ENCODE results near the gene NR2F2. TPM values are rescaled to one million over a fixed set of nuclear protein-coding genes. Genes with fewer than 3 reads are reported as not detected.

The NR2F2 gene
- total and polyA plus RNA-seq, 2 donors (not counting 1 experiment from before 2014, with no cell fraction given) = not detected

DNA sequence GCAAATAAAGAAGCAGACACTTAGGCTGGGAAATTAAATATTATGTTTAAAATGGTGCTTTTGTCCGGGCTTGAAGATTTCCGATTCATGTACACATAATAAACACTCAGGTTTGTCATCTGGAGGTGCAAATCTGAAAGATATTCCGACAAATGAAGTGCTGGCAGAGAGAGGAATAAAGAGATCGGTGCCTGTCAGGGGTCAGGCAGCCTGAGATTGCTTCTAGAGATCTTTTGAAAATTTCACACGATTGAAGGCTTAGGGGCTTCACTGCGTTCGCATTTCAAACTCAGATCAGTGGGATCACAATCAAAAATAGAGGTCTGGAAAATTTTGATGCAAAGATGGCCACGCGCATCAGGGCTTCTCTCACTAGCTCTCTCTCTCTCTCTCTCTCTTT is 33.2 kb downstream of the NR2F2 start:
- no peak overlapping the region for H3K4me2 ChIP-seq (replicated peaks; ENCODE audit: low read depth, low read length, poor library complexity, severe bottlenecking)
- no peaks in the 10 kb centered on the region for H3K79me2 ChIP-seq (ENCODE audit: control insufficient read depth, insufficient read depth, low read length)
- CTCF ChIA-PET = no interaction called here
- TF ChIP-seq, protein P1, sequence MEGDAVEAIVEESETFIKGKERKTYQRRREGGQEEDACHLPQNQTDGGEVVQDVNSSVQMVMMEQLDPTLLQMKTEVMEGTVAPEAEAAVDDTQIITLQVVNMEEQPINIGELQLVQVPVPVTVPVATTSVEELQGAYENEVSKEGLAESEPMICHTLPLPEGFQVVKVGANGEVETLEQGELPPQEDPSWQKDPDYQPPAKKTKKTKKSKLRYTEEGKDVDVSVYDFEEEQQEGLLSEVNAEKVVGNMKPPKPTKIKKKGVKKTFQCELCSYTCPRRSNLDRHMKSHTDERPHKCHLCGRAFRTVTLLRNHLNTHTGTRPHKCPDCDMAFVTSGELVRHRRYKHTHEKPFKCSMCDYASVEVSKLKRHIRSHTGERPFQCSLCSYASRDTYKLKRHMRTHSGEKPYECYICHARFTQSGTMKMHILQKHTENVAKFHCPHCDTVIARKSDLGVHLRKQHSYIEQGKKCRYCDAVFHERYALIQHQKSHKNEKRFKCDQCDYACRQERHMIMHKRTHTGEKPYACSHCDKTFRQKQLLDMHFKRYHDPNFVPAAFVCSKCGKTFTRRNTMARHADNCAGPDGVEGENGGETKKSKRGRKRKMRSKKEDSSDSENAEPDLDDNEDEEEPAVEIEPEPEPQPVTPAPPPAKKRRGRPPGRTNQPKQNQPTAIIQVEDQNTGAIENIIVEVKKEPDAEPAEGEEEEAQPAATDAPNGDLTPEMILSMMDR (IDR thresholded peaks at IDR 0.05) = no peak
- no peak for TF ChIP-seq EZH2 (IDR thresholded peaks at IDR 0.05; ENCODE audit: borderline replicate concordance, insufficient read depth, low read depth, low read length, poor library complexity, severe bottlenecking)
- Mint-ChIP-seq H3K9me3 (ENCODE audit: insufficient read depth) (no peaks in the 10 kb centered on the region), H3K27ac (no peak overlapping the region), H3K4me1 (no peaks in the 10 kb centered on the region), H3K4me3 (no peak overlapping the region), H3K27me3 (peaks cover 63% of the 10 kb centered on the region)
- no peak overlapping the region for H3K9ac ChIP-seq (ENCODE audit: low read length)
- peaks cover 0 to 88% (median 47%) of the 10 kb centered on the region in 4 experiments for H3K27me3 ChIP-seq (replicated peaks in 1 of 4; ENCODE audit: control extremely low read depth in 1 of 4, control insufficient read depth in 3 of 4, insufficient read depth in 4 of 4, low read length in 3 of 4)
- intact Hi-C loops (cut with micrococcal nuclease) = no loop called here
- H3K4me1 ChIP-seq (ENCODE audit: control insufficient read depth in 2 of 2, insufficient read depth in 2 of 2, low read length in 2 of 2) = no peaks in the 10 kb centered on the region
- no peak overlapping the region for H2AFZ ChIP-seq (ENCODE audit: insufficient read depth, low read depth, low read length, poor library complexity, severe bottlenecking)
- DNase-seq = no peak
- POLR2A ChIA-PET = no interaction called here
- H3K9me3 ChIP-seq (ENCODE audit: control extremely low read depth in 1 of 3, control insufficient read depth in 2 of 3, insufficient read depth in 1 of 3, low read length in 2 of 3) = peaks cover 0 to 60% (median 0%) of the 10 kb centered on the region in 3 donors
- no peak overlapping the region for H3K27ac ChIP-seq (ENCODE audit: low read length in 2 of 2)
- H3K36me3 ChIP-seq (replicated peaks in 1 of 2; ENCODE audit: control extremely low read depth in 1 of 2, control insufficient read depth in 1 of 2, extremely low read depth in 1 of 2, insufficient read depth in 2 of 2, low read length in 1 of 2) = no peaks in the 10 kb centered on the region
- WGBS (ENCODE audit: insufficient coverage) = 14% methylated on average over 5 of the region's 9 CpGs
- no peak for ATAC-seq (ENCODE audit: low read depth)
- no peaks in the 10 kb centered on the region for H4K20me1 ChIP-seq (ENCODE audit: control insufficient read depth, insufficient read depth, low read length, poor library complexity, severe bottlenecking)
- H3K4me3 ChIP-seq (ENCODE audit: control extremely low read depth in 1 of 5, extremely low read depth in 1 of 5, insufficient read depth in 1 of 5, low read depth in 2 of 5, low read length in 4 of 5) = no peak overlapping the region

DNA sequence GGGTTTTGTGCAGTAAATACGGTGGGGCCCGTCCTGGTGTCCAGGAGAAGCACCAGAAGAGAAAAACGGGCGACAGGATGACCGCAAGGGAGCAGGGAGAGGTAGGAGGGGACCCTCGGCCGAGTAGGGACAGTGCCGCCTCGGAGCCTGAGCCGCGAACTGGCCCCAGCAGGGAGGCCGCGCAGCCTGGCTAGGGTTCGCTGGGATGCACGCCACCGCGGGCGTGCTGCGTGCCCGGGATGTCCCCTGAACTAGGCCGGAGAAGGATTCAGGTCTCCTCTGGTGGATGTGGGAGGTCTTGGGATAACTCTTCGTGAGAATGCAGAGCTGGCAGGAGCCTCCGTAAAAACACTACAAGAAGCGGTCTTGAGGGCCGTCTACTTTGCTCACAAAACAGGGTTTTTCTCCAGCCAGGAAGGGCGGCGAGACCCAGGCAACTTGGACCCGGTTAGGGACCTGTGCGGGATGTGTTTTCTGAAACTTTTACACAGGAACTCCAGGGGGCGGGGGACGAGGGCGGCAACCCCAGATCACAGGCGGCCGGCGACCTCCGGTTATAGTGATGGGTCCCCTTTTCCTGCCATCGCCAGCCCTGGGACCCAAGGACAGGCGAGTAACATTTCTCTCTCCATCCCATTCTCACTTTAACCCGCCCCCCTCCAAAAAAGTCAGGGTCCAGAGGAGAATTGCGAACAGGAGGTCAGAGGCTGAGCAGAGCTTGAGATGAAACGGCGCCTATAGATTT is 35.5 kb downstream of the NR2F2 start:
- peaks cover 0 to 75% (median 40%) of the 10 kb centered on the region in 4 experiments for H3K27me3 ChIP-seq (replicated peaks in 1 of 4; ENCODE audit: control extremely low read depth in 1 of 4, control insufficient read depth in 3 of 4, insufficient read depth in 4 of 4, low read length in 3 of 4)
- H3K36me3 ChIP-seq (replicated peaks in 1 of 2; ENCODE audit: control extremely low read depth in 1 of 2, control insufficient read depth in 1 of 2, extremely low read depth in 1 of 2, insufficient read depth in 2 of 2, low read length in 1 of 2) = no peaks in the 10 kb centered on the region
- H3K27ac ChIP-seq (ENCODE audit: low read length in 2 of 2) = no peak overlapping the region
- no peak overlapping the region for H3K4me2 ChIP-seq (replicated peaks; ENCODE audit: low read depth, low read length, poor library complexity, severe bottlenecking)
- H3K79me2 ChIP-seq (ENCODE audit: control insufficient read depth, insufficient read depth, low read length) = no peaks in the 10 kb centered on the region
- ChIA-PET CTCF (no interaction called here), POLR2A (no interaction called here)
- H3K4me1 ChIP-seq (ENCODE audit: control insufficient read depth in 2 of 2, insufficient read depth in 2 of 2, low read length in 2 of 2) = no peaks in the 10 kb centered on the region
- DNase-seq (no peak), ATAC-seq (ENCODE audit: low read depth) (no peak)
- TF ChIP-seq, protein P1 (IDR thresholded peaks at IDR 0.05) = no peak
- TF ChIP-seq EZH2 (IDR thresholded peaks at IDR 0.05; ENCODE audit: borderline replicate concordance, insufficient read depth, low read depth, low read length, poor library complexity, severe bottlenecking) = no peak
- H2AFZ ChIP-seq (ENCODE audit: insufficient read depth, low read depth, low read length, poor library complexity, severe bottlenecking) = no peak overlapping the region
- peaks cover 0 to 56% (median 0%) of the 10 kb centered on the region in 3 donors for H3K9me3 ChIP-seq (ENCODE audit: control extremely low read depth in 1 of 3, control insufficient read depth in 2 of 3, insufficient read depth in 1 of 3, low read length in 2 of 3)
- H3K9ac ChIP-seq (ENCODE audit: low read length) = no peak overlapping the region
- Mint-ChIP-seq H3K4me1 (no peaks in the 10 kb centered on the region), H3K27ac (no peak overlapping the region), H3K27me3 (peaks cover 65% of the 10 kb centered on the region), H3K4me3 (no peak overlapping the region), H3K9me3 (ENCODE audit: insufficient read depth) (no peaks in the 10 kb centered on the region)
- no peaks in the 10 kb centered on the region for H4K20me1 ChIP-seq (ENCODE audit: control insufficient read depth, insufficient read depth, low read length, poor library complexity, severe bottlenecking)
- no peak overlapping the region for H3K4me3 ChIP-seq (ENCODE audit: control extremely low read depth in 1 of 5, extremely low read depth in 1 of 5, insufficient read depth in 1 of 5, low read depth in 2 of 5, low read length in 4 of 5)
- WGBS (ENCODE audit: insufficient coverage) = 5% methylated on average over 40 of the region's 42 CpGs
- intact Hi-C loops (cut with micrococcal nuclease) = no loop called here
